Hepatic stellate cell (primary cell): Measurements from ENCODE around the gene CELF2.

Experiments
- DNase-seq: peaks from one replicate; pipeline ENCODE4 v3.0.0; 2011; ENCODE audit warnings: low spot score

Gene CELF2

DNA sequence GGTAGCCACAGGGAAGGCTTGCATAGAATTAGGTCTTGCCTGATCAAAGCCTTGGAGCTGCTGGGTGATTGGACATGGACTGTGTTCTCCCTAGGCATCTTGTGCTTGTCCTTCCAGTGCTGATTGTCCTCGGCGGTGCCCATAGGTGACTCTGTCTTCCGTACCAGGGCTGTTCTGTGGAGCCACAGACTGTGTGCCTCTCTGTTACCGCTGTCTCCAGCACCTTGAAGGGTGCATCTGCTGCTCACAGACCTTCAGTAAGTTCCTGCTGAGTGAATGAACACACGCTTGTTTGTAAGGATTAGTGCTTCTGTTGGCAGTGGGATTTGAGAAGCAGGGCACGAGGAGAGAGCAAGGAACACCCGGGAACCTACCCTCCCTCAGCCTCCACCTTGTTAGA is 116.7 kb downstream of the CELF2 start:
- DNase-seq, result no peak

DNA sequence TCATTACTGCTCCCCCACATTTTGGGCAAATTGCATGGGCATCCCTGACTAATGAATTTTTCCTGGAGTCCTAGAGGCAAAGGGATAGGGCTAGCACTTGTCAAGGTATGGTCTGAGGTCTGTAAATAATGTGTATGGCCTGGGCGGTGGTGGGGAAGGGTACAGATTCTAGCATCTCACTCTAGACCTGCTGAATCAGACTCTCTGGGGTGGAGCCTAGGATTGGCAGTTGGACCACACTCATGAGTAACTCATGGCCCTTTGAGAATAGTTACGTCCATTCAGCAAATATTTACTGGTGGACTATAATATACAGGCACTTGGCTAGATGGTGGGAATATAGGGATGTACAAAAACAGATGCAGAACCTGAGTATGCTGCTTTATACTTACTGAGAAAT is 118.0 kb downstream of the CELF2 start:
- no peak for DNase-seq

- DNase-seq, result no peak
These were observed 120.8 kb downstream of the CELF2 start for GRCh38 chr10:11138314-11139033.

DNA sequence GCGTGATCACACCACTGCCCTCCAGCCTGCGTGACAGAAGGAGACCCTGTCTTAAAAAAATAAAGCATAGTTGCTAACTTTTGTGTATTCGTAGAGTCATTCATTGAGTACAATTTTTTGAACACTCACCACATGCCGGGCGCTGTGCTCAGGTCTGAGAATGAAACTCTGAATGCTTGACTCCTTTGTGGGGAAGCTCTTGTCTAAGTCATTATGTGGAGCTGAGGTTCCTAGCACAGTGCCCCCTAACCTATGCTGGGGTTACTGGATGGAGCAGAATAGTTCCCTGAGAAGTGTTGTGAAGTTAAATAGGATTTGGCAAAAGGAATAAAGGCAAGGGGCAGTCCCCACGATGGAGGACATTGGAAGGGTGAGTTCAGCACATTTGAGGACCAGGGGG is 123.3 kb downstream of the CELF2 start:
- no peak for DNase-seq

- DNase-seq, result no peak
These were observed 124.0 kb downstream of the CELF2 start for GRCh38 chr10:11141571-11142091.

- DNase-seq, result no peak
These were observed 125.1 kb downstream of the CELF2 start for GRCh38 chr10:11142777-11143176.

DNA sequence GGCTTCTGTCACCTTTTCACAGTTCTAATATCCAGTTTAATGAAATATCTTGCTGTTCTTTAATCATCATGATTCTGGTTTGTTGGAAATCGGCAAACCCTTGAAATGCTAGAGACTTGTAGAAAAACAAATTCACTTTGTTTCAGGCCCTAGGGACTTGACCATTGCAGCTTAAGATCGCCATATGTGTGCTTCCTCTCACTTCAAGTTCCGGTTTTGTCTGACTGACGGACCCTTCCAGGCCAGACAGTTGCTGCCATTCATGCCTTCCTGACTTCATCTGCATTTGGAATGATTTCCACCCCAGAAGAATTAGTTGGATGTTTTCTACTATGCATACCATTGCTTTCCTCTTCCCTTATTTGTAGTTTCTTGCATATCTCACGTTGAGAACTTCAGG is 125.6 kb downstream of the CELF2 start:
- DNase-seq, result no peak

- no peak for DNase-seq
These were observed 127.2 kb downstream of the CELF2 start for GRCh38 chr10:11144626-11145494.

DNA sequence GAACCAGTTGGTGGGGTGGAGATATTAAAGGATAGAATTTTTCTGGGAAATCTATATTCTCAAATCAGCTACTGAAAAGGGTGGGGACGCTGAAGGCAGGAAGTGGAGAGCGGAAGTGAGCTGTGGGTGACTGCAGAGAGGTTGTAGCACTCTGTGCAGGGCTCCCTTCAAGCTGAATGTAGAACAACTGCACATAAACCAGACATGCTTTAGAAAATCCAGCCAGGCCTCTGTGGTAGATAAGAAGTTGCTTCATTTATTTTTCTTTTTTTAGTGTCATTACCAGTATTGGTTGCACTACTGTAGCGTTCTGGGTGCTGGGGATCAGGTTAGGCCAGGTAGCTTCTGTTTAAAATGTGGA is 127.8 kb downstream of the CELF2 start:
- DNase-seq, result no peak

GRCh38 chr10:11146402-11147171 is 128.9 kb downstream of the CELF2 start:
- no peak for DNase-seq

- DNase-seq, result no peak
These were observed 130.1 kb downstream of the CELF2 start for GRCh38 chr10:11147722-11148121.

DNA sequence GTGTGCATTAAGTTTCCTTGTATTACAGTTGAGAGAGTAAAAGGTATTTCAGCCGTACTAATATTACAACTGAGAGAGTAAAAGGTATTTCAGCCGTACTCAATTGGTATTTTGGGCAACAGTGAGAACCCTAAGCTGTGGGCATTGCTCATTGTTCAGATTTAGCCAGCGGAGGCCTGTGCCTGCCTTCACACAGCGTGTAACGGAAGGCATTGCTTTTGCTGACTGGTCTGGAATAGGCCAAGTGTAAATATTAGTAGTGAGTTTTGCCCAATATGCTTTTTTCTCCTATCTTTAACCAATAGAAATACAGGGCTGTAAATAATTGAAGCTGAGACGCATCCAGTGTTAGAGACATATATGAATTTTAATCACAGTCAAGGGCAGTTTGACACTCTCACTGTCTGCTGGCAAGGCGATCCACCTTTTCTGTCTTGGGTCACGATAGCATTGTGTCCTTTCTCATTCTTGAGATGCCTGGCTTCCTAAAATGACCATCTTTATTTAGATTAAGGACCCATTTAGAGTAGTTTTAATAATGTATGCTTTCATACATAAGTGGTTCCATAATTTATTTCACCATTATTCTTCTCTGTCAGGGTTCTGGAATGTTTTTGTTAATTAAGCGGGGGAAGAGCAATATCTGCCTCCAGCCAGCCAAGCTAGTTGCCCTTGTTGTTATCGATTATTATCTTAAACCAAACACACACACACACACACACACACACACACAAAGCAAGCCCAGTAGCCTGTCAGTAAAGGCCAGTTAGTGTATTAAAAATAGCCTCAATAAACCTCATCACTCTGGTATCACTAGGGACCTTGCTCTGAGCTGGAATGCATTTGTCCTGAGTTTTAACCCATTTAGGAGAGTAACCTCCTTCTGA is 130.7 kb downstream of the CELF2 start:
- DNase-seq, result no peak

- no peak for DNase-seq
These were observed 132.1 kb downstream of the CELF2 start for GRCh38 chr10:11149807-11150141.

DNA sequence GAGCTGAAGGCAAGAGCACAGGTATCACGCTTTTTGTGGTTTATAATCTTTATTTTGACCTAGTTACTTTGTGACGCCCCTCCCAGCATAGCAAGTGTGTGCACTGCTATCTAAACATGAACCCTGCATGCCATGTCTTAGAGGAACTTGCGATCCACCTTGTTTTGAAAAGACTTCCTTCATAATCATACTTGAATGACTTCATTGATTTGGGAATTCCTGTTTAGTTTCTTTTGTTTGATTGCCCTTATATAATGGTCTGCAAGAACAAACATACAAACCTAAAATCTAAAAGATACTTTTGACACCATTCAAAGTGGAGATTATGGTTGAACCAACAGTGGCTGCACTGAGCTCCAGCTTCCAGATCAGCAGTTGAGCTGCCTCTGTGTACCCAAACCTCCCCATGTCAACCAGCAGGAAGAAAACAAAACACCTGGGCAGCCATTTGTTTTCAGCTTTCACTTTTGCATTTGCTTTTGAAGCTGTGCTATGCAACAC is 132.6 kb downstream of the CELF2 start:
- DNase-seq, result no peak

GRCh38 chr10:11150879-11151415 is 133.3 kb downstream of the CELF2 start:
- no peak for DNase-seq

GRCh38 chr10:11152801-11153200 is 135.1 kb downstream of the CELF2 start:
- no peak for DNase-seq

DNA sequence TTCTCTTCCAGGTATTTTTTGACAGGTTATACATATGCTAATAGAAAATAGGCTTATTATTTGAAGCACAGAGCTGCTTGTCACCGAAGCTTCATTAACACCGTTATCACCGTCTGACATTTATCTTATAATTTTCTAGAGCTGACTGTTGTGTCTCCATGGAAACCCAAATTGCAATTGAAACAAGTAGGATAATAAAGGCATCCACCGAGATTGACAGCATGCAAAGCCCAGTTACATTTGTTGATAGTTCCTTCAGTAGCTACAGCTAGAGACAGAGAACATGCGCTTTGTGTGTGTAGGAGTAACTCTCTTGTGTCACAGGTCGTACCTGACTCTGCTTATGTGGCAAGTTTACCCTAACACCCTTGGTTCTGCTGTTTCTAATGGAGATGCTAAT is 135.6 kb downstream of the CELF2 start:
- DNase-seq, result no peak

GRCh38 chr10:11153766-11154165 is 136.1 kb downstream of the CELF2 start:
- no peak for DNase-seq

DNA sequence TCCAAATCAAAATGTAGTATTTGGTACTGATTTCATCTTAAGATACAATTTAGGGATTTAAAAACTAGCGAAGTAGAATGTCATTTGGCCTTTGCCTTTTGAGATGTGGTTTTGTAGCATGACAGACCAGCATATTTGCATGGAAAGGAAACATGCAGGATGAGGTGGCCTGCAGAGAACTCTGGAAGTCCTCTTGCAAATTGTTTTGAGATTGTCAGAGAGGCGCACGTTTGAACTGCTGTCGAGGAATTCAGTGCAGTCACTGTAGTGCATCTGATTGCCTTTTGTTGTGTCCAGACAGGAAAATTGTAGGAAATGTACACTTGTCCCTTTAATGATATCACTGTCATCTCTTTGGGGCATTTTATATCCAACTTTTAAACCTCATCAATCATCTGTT is 136.7 kb downstream of the CELF2 start:
- no peak for DNase-seq

- DNase-seq, result no peak
These were observed 137.3 kb downstream of the CELF2 start for GRCh38 chr10:11154849-11155498.

GRCh38 chr10:11156480-11156879 is 138.8 kb downstream of the CELF2 start:
- no peak for DNase-seq
